ENCODE data around the gene HOXC13. TPM values are rescaled to one million over a fixed set of nuclear protein-coding genes. Genes with fewer than 3 reads are reported as not detected.

HOXC13 gene
- total RNA-seq, 1 donor from 2014 or later, result not detected

GRCh38 chr12:53994264-53995001, 55.8 kb downstream of the HOXC13 start:
- DNase-seq (ENCODE audit: low spot score), result no peak

GRCh38 chr12:53995002-53995377, 56.4 kb downstream of the HOXC13 start:
- no peak for DNase-seq (ENCODE audit: low spot score)

GRCh38 chr12:53995378-53996239, 57.0 kb downstream of the HOXC13 start:
- DNase-seq (ENCODE audit: low spot score), result no peak

Other genes with a start within 250 kb of the HOXC13 start
- 188 TPM for gene CALCOCO1, start 211.4 kb upstream of the HOXC13 start, total RNA-seq
- not detected for gene CISTR, start 186.9 kb upstream of the HOXC13 start, total RNA-seq
- not detected for gene HOXC12, start 16.1 kb downstream of the HOXC13 start, total RNA-seq
- gene HOXC11, start 34.3 kb downstream of the HOXC13 start, total RNA-seq, result not detected
- not detected for gene HOTAIR, start 36.1 kb downstream of the HOXC13 start, total RNA-seq
- gene HOXC10, start 46.3 kb downstream of the HOXC13 start, total RNA-seq, result not detected
- not detected for gene HOXC9, start 61.3 kb downstream of the HOXC13 start, total RNA-seq
- gene HOXC8, start 70.2 kb downstream of the HOXC13 start, total RNA-seq, result not detected
- 0.26 TPM for gene HOXC6, start 89.6 kb downstream of the HOXC13 start, total RNA-seq
- gene HOXC5, start 94.2 kb downstream of the HOXC13 start, total RNA-seq, result not detected
- 0.89 TPM for gene HOXC4, start 115.0 kb downstream of the HOXC13 start, total RNA-seq